NCI-H2029 treated with DMSO at 0.1 percent for 48 hours (cell line): Measurements from ENCODE around the gene RBM15.

Experiments
- DNase-seq: peaks from one replicate; lab custom pipeline; 2025; lab: John Stamatoyannopoulos, UW

RBM15 gene

DNA sequence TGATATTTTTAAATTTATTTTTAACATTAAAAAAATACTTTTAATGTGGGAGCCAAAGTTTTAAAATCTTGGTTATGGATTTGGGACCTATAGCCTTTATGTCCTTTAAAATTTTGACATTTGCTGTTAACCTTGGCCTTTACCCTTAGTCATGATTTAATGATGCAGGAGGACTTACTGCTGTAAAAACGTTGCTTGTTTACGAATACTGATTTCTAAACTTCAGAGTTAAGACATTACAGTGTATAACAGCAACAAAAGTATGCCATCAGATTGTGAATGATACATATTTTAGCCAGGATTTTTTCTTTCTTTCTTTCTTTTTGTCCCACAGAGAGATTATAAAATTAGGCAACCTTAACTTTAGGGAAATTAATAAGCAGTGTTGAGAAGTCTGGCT, 8.9 kb downstream of the RBM15 start:
- no peak for DNase-seq

DNA sequence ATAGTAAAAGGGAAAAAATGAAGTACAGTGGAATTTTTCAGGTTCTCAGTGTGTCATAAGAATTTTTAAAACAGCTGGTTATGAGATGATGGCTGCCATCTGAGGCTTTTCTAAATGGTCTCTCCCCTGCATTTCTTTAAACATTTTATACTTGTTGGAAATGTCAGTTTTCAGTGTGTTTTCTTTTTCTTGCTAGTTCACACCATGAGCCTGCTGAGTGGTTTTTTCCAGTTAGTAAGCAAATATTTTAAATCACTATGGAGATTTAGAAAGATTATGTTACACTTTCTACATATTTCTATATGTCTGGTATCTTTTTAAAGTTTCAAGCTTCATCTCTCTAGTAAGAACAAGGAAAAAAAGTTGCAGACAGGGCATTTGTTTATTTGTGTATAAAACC, 9.6 kb downstream of the RBM15 start:
- DNase-seq = no peak

DNA sequence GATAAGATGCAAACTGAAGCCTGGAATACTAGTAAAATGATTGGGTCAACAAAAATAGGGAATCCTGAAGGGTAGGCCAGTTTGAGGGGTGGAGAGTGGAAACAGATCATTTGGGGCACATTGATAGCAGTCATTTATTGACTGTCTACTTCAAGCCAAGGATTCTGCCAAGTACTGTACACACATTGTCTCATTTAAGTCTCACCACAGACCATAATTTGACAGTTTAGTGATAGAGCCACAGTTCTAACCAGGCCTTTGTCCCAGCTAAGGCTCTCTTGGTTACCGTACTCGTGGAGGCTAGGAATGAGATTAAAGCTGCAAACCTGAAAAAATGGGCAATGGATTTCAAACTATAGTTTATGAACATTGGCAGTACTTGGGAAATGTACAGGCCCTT, 11.2 kb downstream of the RBM15 start:
- DNase-seq = no peak

- DNase-seq = no peak
Observed at GRCh38 chr1:110355321-110355720, 16.1 kb downstream of the RBM15 start.

- DNase-seq = peak; percentile 23
Observed at GRCh38 chr1:110356379-110356778, 17.2 kb downstream of the RBM15 start.

- DNase-seq = no peak
Observed at GRCh38 chr1:110360431-110360830, 21.3 kb downstream of the RBM15 start.

DNA sequence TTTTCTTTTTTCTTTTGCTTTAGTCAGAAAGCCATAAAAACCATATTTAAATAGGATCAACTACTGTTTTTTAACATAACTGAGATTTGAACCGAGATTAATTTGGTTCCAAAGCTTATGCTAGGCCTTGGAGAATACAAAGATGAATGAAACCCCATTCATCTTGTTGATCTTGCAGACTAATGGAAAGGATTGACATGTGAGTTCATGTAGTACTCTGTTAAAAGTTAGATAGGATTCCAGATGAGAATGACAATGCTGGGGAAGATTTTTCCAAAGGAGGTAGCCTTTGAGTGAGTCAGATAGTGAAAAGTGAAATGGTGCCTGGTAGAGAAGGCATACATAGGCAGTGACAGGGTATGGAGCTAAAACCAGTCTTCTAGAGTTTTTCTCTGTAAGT, 22.7 kb downstream of the RBM15 start:
- DNase-seq = no peak

DNA sequence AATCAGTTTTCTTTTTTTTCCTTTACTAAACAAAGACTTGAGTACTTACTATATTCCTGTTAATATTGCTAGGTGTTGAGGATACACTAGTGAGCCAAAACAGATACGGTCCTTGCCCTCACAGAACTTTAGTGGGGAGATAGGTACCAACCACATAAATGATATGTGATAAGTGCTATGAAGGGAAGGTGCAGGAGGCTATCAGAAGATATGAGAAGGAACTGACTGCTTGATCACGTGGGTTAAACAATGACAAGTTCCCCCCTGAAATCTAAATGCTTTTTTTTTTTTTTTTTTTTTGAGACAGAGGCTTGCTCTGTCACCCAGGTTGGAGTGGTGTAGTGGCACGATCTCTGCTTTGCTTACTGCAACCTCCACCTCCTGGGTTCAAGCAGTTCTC, 25.0 kb downstream of the RBM15 start:
- no peak for DNase-seq

DNA sequence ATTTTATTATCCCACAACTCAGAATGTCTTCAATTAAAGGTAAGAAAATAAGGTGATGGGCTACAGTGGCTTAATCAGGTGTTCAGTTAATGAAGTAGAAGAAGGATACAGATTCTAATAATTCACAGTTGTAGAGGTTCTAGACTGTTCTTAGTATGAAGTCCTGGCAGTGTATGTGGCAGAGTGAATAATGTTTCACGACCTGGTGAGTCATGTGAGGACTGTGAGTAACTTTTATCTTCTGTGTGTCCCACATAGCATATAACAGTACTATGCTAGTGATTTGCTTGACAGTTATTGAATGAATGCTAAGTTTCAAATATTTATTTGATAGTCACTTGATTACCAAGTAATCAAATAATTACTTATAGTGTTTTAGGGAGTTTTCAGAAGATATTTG, 31.6 kb downstream of the RBM15 start:
- no peak for DNase-seq

- DNase-seq = no peak
Observed at GRCh38 chr1:110375490-110375889, 36.3 kb downstream of the RBM15 start.

- no peak for DNase-seq
Observed at GRCh38 chr1:110380672-110381283, 41.6 kb downstream of the RBM15 start.

- DNase-seq = no peak
Observed at GRCh38 chr1:110383251-110383990, 44.2 kb downstream of the RBM15 start.

DNA sequence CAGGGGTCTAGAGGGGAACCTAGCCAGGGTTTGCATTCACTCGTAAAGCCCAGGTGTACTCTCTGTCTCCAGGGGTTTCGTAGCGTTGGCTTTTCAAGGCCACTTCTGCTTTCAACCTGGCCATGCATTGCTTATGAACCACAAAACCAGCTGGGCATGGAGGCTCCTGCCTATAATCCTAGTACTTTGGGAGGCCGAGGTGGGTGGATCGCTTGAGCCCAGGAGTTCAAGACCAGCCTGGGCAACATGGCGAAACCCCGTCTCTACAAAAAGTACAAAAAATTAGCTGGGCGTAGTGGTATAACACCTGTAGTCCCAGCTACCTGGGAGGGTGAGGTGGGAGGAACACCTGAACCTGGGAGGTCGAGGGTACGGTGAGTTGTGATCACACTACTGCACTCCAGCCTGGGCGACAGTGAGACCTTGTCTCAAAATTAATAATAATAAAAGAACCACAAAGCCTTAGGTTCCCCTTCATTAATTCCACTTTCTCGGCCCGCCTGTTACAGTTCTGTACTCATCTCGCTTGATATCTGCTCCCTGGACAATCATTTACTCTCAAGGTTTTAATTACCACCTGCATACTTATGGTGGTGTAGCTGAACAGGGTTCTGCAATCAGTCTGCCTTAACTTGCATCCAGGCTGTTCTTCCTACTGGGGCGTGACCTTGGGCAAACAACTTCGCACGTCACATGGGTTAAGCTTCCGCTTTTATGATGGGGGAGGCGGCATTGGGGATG, 45.6 kb downstream of the RBM15 start:
- DNase-seq = no peak

- no peak for DNase-seq
Observed at GRCh38 chr1:110385369-110385768, 46.2 kb downstream of the RBM15 start.

DNA sequence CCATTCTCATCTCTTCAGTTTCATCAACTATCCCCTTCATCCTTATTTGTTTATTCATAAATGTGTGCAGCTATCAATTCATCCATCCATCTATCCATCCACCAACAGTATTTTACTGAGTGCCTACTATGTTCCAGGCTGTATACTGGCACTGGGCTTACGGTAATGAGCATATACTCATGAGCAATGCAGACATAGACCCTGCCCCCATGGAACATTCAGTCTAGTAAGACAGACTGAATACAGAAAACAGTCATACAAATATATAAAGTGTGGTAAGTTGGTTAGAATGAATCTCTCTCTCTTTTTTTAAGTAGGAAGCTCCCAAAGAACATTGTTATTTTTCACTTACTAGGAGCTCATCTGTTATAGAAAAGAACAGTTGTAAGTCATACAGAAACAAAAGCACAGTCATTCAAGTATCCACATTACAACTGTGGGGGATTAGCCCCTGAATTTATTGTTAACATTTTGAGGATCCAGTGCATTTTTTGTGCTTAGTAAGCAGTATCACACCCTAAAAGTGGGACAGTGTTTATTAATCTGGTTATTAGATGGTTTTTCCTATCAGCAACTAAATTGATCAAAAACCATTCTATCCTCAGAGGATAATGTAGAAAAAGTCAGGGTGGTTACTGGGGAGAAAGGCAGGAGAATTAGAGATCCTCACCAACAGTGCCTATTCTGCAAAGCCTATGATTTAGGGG, 48.0 kb downstream of the RBM15 start:
- DNase-seq = no peak

GRCh38 chr1:110390096-110390495, 50.9 kb downstream of the RBM15 start:
- DNase-seq = no peak

DNA sequence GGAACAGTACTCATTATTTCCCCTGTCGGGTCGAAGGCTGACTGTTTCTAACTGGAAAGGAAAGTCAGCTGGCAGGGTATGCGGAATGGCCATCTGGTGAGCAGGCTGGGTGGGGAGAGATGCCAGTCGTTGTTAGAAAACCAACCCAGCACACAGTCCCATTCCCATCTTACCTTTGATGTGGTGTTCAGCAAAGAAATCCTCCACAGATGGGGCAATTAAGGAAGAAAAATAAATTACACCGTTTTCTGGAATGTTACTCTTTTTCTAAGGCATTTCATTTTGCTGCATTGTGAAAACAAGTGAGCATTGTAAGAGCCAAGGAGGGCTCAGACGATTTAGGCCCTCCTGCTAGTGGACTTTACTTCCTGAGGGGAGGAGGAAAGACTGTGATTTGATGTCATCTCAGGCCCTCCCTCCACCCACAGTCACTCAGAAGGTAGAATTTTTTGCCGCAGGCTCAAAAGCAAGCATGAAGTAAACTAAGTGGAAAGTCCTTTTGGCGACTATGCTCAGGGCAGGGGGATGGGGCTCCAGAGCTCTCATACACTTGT, 51.6 kb downstream of the RBM15 start, which contains the start of gene SLC16A4:
SLC16A4 (minus strand) TSS at position 335 of the 554 bp plus-strand sequence. CDS start 1,703 bp downstream, outside the sequence.
- DNase-seq = no peak

DNA sequence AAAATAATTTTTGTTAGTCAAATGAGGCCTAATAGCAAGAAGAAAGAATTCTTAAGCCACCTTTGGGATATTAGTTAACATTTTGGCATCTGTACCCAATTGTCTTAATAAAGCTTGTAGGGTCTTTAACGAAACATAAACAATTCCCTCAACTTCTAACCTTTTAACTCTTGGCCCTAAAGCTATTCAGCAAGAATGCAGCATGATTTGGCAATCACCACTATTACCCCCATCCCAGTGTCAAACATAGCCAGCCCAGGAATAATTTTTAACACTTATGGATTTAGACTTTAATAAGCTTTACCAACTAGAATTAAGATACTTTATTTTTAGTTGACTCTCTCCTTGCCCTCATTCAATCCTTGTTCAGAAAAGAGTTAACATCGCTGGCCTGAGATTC, 54.1 kb downstream of the RBM15 start:
- DNase-seq = no peak

GRCh38 chr1:110393691-110394492, 54.7 kb downstream of the RBM15 start:
- DNase-seq = no peak

- no peak for DNase-seq
Observed at GRCh38 chr1:110394493-110394820, 55.3 kb downstream of the RBM15 start.
